DND-41 (cell line): ENCODE results near the gene UVSSA.

ENCODE experiments used
- EZH2 ChIP-seq: IDR thresholded peaks from 3 replicates; pipeline ENCODE4 v1.6.1; 2012; ENCODE audit warnings: borderline replicate concordance, low read depth, mild to moderate bottlenecking, moderate library complexity, low read length, inconsistent platforms; ENCODE audit not compliant: severe bottlenecking
- TF ChIP-seq, protein P1 (sequence below): IDR thresholded peaks from 2 replicates; pipeline ENCODE4 v1.5.1; 2012; ENCODE audit warnings: borderline replicate concordance, low read length, moderate library complexity, mild to moderate bottlenecking; ENCODE audit not compliant: poor library complexity, severe bottlenecking; ENCODE audit errors: extremely low read depth

DNA sequence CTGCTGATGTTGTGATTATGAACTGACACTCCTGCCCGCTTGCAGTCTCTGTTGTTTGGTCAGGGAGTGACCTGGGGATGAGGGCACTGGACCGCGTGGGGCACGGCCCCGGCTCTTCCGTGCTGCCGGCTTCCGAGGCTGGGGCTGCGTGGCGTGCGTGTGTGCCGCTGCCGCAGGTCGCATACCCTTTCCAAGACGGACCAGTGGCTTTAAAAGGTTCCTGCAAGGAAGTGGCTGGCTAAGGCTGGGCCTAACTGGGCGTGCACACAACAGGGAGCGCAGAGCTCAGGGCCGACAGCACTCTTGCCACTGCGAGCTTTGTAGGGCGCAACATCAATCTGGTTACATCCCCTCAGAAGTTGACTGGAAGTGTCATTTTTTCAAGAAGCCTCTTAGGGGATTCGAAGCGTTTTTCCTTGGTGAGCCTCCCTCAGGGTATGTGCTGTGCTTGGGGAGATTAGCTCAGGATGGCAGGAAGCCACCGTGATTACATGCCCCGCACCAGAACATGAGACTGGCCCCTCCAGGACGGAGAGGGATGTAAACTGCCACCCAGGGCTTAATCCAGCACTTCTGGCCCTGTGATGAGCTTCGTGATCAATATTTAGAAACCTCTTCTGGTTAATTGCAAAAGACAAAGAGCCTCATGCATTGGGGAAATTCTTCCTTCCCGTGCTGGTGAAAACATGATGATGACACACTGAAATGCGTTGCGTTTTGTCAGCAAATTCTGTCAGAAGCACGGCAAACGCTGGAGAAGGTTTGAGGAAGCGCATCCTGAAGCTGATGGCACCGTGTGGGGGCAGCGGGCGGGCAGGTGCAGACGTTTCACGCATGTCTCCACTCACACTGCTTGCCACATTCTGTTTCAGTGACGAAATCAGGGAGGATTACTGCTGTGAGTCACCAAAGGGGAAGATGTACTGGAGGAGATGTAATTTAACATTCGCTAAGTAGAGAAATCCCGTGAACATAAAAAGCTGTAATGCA, 46.2 kb upstream of the UVSSA start:
- TF ChIP-seq, protein P1, sequence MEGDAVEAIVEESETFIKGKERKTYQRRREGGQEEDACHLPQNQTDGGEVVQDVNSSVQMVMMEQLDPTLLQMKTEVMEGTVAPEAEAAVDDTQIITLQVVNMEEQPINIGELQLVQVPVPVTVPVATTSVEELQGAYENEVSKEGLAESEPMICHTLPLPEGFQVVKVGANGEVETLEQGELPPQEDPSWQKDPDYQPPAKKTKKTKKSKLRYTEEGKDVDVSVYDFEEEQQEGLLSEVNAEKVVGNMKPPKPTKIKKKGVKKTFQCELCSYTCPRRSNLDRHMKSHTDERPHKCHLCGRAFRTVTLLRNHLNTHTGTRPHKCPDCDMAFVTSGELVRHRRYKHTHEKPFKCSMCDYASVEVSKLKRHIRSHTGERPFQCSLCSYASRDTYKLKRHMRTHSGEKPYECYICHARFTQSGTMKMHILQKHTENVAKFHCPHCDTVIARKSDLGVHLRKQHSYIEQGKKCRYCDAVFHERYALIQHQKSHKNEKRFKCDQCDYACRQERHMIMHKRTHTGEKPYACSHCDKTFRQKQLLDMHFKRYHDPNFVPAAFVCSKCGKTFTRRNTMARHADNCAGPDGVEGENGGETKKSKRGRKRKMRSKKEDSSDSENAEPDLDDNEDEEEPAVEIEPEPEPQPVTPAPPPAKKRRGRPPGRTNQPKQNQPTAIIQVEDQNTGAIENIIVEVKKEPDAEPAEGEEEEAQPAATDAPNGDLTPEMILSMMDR, result no peak
- no peak for TF ChIP-seq EZH2
